COLO668 (cell line): ENCODE results near the gene NR3C1.

Experiments used
- DNase-seq: peaks from one replicate; lab custom pipeline; 2025; ENCODE audit not compliant: unreplicated experiment; lab: John Stamatoyannopoulos, UW

NR3C1 gene

DNA sequence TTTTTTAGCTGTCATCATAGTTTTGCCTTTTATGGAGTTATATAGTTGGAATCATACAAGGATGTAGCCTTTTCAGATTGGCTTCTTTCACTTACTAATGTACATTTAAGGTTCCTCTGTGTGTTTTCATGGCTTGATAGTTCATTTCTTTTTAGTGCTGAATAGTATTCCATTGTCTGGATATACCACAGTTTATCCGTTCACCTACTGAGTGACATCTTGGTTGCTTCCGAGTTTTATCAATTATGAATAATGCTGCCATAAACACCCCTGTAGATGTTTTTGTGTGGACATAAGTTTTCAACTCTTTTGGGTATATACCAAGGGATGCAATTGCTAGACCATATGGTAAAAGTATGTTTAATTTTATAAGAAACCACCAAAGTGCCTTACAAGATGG, 136.3 kb downstream of the NR3C1 start:
- DNase-seq = no peak

DNA sequence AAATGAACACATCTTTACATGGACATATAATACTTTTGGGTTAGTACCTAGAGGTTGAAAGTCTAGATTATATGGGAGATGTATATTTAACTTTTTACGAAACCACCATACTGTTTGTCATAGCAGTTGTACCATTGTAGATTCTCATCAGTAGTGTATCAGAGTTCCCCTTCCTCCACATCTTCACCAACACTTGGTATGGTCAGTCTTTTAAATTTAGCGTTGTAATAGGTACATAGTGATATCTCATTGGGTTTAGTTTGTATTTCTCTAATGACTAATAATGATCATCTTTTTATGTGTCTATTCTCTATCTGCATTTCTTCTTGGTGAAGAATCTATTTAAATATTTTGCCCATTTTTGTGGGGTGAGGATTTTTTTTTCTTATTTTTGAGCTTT, 137.5 kb downstream of the NR3C1 start:
- no peak for DNase-seq

DNA sequence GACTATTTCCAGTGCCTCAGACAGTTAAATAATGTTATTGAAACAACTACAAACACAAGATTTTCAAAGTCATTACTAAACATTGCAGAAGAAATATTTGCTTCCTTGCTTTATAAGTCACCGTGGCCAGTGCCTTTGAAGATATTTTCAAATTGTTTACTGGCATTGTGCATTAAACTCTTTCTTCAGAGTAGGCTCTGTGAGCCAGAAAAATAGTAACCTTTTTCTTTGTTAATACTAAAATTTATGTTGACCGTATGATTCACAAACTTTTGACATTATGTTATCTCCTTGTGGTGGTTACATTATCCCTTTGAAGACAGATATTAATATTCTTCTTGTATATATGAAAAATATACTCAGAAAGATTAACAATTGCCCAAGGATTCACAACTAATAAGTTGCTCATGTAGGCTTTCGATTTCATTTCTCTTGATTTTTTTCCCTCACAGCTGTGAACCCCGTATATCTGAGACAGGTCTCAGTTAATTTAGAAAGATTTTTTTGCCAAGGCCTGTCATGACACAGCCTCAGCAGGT, 140.1 kb downstream of the NR3C1 start:
- DNase-seq = no peak

DNA sequence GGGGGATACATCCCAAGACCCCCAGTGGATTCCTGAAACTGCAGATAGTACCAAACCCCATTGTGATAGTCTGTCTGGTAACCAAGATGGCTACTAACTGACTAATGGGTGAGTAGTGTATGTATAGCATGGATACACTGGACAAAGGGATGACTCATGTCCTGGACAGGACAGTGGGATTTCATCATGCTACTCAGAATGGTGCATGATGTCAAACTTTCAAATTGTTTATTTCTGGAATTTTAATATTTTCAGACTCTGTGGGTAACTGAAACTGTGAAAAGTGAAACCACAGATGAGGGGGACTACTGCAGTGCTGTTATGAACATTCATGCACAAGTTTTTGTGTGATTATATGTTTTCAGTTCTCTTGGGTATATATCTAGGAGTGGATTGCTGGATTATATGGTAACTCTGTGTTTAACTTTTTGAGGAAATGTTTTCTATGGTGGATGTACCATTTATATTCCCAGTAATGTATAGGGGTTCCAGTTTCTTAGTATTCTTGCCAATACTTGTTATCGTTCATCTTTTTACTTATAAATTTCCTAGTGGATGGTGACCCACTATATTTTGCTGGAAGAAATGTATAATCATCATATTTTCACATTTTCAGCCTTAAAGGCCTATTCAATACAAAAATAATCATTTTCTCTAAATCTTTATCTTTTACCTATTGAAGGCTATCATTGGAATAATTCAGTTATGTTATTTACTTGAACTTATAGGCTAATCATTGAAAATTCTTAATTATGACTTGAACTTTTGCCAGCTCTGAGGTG, 140.9 kb downstream of the NR3C1 start:
- no peak for DNase-seq

DNA sequence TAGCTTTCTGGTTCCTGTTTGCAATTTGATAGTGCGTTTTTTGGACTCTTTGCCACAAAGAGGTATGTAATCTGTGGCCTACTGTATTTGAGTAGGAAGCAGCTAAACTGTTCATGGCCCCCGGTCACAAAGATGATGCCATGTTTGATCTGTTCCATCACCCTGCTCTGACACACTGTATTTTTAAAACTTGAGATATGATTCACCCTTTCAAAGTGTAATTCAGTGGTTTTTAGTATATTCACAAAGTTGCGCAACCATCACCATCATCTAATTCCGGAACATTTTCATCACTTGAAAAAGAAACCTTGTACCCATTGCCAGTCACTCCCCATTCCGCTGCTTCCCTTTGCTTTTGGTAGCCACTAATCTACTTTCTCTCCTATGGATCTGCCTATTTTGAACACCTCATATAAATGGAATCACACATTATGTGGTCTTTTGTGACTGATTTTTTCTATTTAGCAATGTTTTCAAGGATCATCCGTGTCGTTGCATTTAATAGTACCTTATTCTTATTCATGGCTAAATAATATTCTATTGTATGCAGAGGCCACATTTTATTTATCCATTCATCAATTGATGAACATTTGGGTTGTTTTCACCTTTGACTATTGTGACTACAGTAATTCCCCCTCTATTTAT, 141.6 kb downstream of the NR3C1 start:
- no peak for DNase-seq

DNA sequence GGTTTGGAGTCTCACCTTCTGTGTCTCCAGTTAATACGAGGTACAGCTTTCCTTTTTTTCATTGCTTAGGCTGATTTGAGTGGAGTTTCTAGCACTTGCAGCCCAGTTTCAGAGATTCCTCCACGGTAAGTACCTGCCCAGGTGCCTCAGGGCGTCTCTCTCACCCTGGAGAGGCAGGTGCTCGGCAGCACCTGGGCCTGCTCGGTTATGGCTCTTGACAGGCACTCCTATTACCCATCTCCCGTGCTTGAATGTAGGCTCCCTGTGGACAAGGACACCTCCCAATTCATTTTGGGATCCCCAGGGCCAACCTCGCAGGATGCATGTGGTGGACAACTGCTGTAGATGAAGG, 144.3 kb downstream of the NR3C1 start:
- DNase-seq = no peak

DNA sequence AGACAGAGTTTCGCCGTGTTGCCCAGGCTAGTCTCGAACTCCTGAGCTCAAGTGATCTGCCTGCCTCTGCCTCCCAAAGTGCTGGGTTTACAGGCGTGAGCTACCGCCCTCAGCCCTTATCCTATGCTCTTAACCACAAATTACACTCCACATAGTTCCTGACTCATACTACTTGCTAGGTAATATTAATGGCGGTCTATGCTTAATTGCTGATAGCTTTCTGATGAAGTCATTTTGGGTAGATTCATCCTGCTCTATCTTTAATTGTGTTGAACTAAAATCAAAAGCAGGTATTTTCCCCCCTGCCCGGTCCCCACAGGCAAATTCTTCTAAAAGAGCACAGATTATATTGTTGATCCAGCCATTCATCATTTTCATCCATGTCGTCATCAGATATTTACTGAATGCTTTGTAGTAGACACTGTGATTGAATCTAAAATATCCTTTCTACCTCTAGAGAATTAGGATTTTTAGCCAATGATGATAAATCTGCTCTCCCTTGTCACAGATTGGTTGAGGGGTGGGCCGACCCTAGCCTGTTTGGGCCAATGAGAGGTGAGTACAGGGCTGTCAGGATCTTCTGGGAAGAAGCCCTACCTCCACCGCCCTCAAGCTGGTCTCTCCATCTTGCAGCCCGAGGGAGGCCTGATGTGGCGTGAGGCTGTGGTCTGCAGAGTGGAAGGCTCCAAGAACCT, 144.8 kb downstream of the NR3C1 start:
- no peak for DNase-seq

DNA sequence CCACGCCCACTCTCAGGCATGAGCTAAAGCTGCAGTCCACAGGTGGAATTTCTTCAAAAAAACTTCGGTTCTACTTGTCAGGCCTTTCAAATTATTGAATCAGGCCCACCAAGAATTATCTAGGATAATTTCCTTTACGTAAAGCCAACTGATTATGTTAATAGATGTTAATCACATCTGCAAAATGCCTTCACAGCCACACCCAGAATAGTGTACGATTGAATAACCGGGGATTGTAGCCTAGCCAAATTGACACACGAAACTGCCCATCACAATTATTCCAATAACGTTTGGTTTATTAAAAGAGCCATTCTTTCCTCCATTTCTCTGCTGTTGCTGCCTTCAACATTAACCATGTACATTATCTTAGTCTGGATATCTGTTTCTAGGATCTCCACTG, 148.7 kb downstream of the NR3C1 start:
- DNase-seq = no peak

DNA sequence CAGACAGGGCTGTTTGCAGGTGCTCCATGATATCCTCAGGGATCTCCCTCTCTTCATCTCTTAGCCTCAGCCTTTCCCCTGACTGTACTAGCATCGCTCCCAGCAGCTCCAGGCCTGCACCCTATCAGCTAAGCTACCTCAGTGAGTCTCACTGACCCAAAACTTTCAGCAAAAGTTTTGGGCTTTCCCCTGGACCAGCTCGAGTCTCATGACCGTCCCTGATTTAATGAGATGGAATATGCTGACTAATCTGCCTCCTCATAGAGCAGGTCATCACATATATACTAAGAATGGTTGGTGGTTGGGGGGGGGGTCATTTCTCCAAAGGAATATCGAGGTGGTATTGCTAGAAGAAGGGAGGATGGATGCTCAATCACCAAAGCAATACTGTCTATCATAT, 151.5 kb downstream of the NR3C1 start:
- no peak for DNase-seq

DNA sequence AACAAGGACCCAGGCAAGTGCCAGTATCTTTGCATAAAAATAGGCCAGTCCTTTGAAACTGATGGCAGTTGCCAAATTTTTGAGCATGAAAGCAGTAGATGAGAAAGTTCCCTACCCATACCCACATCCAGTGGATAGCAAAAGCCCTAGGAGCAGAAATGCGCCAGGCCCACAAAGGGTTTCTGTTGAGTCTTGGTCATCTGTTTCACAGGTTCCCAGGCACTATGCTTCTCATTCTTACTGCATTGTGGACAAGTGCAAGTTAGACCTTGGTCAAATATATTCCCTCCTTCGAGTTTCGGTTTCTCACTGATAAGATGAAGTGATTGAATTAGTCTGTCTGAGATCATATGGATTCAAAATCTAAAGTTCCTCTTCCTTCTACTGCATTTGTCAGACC, 152.3 kb downstream of the NR3C1 start:
- no peak for DNase-seq

DNA sequence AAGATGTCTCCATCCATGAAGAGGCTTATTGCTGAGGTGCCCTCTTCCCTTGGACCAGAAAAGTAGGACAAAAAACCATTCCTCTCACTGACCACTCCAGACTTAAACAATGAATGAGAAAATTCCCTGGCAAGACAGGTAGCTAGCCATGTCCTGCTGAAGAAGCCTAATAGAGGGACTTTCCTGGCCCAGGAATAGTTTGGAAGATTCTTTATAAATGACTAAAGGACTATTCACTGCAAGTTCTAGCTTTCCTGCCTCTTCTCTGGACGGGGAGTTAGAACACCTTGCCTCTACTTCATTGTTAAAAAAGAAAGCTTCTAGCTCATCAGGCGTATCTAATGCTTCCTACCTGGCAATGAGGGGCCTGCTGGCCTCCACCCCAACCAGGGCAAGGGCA, 153.6 kb downstream of the NR3C1 start:
- no peak for DNase-seq

DNA sequence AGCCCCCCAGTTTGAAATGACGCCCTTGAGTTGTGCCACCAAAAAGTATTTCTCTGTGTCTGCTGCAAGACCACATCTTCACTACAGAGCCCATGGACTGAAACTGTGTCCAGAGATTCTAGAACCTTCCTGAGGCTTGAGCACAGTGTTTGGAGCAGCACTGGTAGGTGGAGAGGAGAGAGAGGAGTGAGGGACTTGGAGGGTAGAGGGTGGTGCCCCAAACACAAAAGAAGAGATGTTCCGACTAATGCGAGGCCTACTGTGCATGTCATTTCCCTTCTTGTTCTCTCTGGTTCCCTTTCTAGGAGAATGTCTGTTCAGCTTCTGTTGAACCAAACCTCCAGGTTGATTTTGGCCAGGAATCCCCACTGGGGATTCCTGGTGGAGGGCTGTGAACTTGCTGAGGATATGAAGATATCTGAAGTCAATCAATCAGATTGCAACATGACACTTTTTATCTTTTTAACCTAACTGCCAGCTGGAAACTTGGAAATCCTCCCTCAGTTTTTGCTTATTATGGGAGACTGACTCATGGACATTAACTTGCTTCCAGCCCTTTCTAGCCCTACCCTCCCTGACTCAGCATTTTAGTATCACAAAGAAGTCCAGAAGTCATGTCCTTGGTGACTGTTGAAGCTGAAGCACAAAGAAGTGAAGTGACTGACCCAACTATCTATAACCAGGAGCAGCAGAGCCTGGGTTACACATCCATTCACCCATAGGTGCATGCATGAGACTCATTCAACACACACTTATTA, 154.5 kb downstream of the NR3C1 start:
- no peak for DNase-seq

DNA sequence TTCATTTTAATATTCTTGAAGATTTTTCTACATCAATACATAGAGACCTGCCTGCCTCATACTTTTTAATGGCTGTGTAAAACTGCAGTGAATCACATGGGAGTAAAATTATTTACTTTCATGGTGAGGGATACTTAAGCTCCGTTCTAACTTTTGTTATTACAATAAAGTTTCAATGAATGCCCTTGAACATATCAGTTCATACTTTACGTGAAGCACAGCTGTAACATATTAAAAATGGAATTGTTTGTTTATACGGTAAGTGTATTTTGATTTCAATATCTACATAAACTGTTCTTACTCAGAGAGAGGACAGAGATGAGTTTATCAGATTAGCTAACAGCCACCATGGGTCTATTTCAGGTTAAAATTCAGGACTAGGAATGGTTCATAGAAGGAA, 155.1 kb downstream of the NR3C1 start:
- no peak for DNase-seq

DNA sequence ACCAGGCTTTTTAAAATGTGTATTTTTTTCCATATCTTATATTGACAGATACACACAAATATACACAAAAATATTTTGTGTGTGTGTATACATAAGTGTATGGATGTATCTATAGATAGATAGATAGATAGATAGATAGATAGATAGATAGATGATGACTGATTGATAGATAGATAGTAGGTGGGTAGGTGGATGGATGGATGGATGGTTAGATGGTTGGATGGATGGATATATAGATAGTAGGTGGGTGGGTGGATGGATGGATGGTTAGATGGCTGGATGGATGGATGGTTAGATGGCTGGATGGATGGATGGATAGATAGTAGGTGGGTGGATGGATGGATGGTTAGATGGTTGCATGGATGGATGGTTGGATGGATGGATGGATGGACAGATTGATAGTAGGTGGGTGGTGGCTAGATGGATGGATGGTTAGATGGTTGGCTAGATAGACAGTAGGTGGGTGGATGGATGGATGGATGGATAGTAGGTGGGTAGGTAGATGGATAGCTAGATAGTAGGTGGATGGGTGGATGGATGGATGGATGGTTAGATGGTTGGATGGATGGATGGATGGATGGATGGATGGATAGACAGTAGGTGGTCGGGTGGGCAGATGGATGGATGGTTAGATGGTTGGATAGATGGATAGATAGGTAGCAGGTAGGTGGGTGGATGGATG, 156.2 kb downstream of the NR3C1 start:
- no peak for DNase-seq

DNA sequence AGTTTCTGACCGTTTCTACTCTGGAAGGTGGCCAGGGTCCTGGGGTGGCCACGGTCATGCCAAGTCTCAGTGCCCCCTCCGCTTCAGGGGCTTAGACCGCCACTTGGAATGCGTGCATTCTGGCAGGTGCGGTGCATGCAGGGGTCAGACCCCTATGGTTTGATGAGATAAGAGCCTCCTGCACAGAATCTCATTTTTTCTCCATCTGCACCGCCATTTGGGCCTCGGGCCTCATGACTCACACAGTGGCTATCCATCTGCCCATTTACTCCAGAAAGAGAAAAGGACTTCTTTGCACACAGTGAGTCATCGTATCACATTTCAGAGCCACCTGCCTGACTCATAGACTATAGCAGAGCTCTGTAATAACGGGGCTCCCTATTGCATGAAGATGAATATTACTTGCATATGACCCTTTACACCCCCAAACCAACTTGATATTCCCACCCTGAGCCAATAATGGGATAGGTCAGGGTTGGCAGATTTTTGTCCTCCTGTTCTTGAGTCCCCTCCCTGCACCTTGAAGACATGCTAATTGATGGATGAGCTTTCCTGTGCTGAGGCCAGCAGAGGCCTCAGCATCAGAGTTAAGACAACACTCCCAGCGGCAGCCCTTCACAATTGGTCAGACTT, 157.4 kb downstream of the NR3C1 start:
- DNase-seq = peak; percentile 79

DNA sequence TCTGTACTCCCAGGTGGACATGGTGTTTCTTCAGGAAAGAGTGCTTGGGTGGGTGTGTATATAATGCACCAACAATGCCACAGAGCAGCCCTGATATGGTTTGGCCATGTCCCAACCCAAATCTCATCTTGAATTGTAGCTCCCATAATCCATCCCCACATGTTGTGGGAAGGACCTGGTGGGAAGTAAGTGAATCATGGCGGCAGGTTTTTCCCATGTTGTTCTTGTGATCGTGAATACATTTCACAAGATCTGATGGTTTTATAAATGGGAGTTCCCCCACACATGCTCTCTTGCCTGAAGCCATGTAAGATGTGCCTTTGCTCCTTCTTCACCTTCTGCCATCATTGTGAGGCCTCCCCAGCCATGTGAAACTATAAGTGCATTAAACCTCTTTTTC, 158.5 kb downstream of the NR3C1 start:
- DNase-seq = no peak

DNA sequence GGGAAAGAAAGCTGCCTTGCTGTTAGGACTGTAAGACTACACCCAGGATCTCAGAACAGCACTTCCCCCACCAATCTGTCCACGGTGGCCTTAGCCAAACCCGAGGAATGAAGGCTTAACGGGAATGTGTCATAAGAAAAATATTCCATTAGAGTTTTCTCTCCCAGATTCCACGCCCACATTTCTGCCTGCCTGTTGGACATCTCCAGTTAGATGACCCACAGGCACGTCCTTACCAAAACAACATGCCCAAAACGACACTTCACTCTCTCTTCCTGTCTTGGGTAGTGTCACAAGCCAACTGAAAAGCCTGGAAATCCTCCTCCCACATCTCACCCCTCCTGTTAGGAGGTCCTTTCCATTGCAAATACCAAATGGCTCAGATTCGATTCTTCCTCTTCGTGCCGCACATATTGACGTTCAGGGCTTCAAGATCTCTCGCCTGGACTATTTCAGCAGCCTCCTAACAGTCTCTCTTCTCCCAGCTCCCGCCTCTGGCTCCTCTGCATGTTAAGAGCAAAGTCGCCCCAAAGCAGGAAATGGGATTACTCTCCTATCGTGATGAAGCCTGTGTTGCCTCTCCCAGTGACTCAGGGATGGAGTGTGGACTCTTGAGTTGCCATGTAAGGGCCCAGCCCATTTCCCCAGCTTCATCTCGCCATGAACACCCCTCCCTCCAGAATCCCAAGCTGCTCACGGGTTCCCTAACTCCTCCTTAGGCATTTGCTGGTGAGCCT, 159.3 kb downstream of the NR3C1 start:
- DNase-seq = no peak

DNA sequence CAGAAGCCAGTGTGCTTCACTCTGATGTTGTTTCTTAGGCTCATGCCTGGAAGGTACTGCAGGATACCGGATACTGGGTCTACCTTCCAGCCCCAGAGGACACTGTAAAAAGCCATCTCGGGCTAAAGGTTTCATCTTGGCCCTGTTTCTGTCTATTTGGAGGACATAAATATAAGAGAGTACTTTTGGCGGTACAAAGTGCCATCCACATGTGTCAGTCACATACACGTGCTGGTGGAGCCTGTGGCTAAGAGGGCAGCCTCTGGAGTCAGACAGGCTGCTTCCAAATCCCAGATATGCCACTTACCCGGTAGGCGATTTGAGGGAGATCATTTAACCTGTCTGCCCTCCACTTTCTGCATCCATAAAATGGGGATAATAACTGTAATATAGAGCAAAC, 160.4 kb downstream of the NR3C1 start:
- no peak for DNase-seq

DNA sequence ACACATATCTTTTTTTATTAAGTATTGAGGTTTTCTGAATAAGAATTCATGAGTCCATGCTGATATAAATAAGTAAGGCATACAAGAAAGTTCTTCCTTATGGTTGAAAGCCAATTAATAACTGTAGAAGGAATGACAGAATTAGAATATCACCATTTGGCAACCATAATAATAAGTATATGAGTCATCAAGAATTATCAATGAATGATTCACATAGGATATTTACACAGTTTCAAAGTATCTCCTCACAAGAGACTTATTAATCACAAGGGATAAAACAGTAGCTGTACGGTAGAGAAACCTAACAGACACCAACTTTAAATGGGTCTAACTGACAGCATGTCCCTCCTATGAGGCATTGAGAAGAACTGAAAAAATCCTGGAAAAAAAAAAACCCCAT, 161.6 kb downstream of the NR3C1 start:
- DNase-seq = no peak
